Measurements from ENCODE around the gene MOB3B.

DNA sequence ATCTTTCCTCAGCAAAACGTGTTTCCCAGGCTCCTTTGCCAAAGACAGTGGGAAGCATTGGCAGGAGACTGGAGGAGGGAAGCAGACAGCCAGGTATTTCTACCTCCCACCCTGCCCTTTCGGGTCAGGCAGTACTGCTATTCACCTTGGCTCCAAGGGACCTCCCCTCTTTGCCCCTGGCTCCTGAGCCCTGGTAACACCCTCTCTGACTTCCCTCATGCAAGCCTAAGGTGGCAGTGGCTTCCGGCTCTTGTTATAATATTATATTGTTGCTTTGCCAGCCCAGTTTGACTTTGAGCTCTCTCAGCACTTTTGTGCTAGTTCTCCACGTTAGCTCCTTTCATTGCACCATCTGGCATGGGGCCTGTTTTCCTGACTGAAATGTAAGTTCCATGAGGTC, 87.2 kb downstream of the MOB3B start:
- TF ChIP-seq, protein P1, sequence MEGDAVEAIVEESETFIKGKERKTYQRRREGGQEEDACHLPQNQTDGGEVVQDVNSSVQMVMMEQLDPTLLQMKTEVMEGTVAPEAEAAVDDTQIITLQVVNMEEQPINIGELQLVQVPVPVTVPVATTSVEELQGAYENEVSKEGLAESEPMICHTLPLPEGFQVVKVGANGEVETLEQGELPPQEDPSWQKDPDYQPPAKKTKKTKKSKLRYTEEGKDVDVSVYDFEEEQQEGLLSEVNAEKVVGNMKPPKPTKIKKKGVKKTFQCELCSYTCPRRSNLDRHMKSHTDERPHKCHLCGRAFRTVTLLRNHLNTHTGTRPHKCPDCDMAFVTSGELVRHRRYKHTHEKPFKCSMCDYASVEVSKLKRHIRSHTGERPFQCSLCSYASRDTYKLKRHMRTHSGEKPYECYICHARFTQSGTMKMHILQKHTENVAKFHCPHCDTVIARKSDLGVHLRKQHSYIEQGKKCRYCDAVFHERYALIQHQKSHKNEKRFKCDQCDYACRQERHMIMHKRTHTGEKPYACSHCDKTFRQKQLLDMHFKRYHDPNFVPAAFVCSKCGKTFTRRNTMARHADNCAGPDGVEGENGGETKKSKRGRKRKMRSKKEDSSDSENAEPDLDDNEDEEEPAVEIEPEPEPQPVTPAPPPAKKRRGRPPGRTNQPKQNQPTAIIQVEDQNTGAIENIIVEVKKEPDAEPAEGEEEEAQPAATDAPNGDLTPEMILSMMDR (IDR thresholded peaks at IDR 0.05): no peak
- TF ChIP-seq EZH2 (IDR thresholded peaks at IDR 0.05): no peak
